ENCODE results near the gene FITM2. TPM values are rescaled to one million over a fixed set of nuclear protein-coding genes. Genes with fewer than 3 reads are reported as not detected.
A peak's percentile ranks its signal among the peaks of the same experiment; 100 is the strongest.

The FITM2 gene
- 7.2 and 8.1 TPM in 2 replicates for total RNA-seq (2022)
- Bru-seq, nascent RNA, result percentile 56 among the genes with signal in this experiment
- BruChase-seq, experiment 1, labeled RNA remaining after a 6-hour chase, result percentile 88 among the genes with signal in this experiment
- percentile 71 among the genes with signal in this experiment for BruChase-seq, experiment 2, labeled RNA remaining after a 2-hour chase
- long read RNA-seq, partial matches to known transcripts, result 0 of 1 reads
- long read RNA-seq, other reads (novel, unspliced or antisense), result 1 of 1 reads

GRCh38 chr20:44310664-44311639, at the start of gene FITM2:
TSS of gene FITM2 (minus strand) at chr20:44311202. CDS start at chr20:44311148, 54 bp downstream.
- no peaks in the 10 kb centered on the region for H3K27me3 Mint-ChIP-seq (ENCODE audit: insufficient read depth, unreplicated experiment)
- peaks cover 11% of the 10 kb centered on the region for H3K4me1 Mint-ChIP-seq (ENCODE audit: insufficient read depth, unreplicated experiment)
- ChIA-PET CTCF (interaction anchor here (0.6 to 16.6 kb wide), 80 partner anchors 9 to 1853 kb away, joined by 3 to 536 read pairs (median 4); partner anchors contain the start of genes GDAP1L1, JPH2 and TTPAL), POLR2A (interaction anchor here (0.6 to 4.6 kb wide), 21 partner anchors 9 to 720 kb away, joined by 3 to 63 read pairs (median 5); partner anchors contain the start of genes IFT52, OSER1 and TTPAL)
- TF ChIP-seq CTCF (IDR thresholded peaks at IDR 0.05; ENCODE audit: unreplicated experiment), result peak; percentile 90
- intact Hi-C loops (cut with micrococcal nuclease), result loop anchor here (1.0 to 5.0 kb wide), 4 partner anchors 76 to 194 kb away; no protein-coding TSS in a partner anchor
- peak; percentile 97 for DNase-seq (ENCODE audit: unreplicated experiment)
- peak within 1 kb of the TSS; percentile 96 for H3K4me3 Mint-ChIP-seq (ENCODE audit: unreplicated experiment)
- H3K36me3 Mint-ChIP-seq (ENCODE audit: insufficient read depth, unreplicated experiment), result peaks cover 9% of the 10 kb centered on the region
- no peaks in the 10 kb centered on the region for H3K9me3 Mint-ChIP-seq (ENCODE audit: unreplicated experiment)
- BruUV-seq (replicated peaks), result no TSS peak
- peak within 1 kb of the TSS; percentile 86 for H3K27ac Mint-ChIP-seq (ENCODE audit: low read depth, unreplicated experiment)

- Mint-ChIP-seq H3K36me3 (ENCODE audit: insufficient read depth, unreplicated experiment) (no peaks in the 10 kb centered on the region), H3K27ac (ENCODE audit: low read depth, unreplicated experiment) (no peak overlapping the region), H3K27me3 (ENCODE audit: insufficient read depth, unreplicated experiment) (peaks cover 23% of the 10 kb centered on the region), H3K4me1 (ENCODE audit: insufficient read depth, unreplicated experiment) (no peaks in the 10 kb centered on the region), H3K9me3 (ENCODE audit: unreplicated experiment) (no peaks in the 10 kb centered on the region), H3K4me3 (ENCODE audit: unreplicated experiment) (no peak overlapping the region)
- intact Hi-C loops (cut with micrococcal nuclease), result no loop called here
- BruUV-seq (replicated peaks), result no TSS peak
- no peak for DNase-seq (ENCODE audit: unreplicated experiment)
- TF ChIP-seq CTCF (IDR thresholded peaks at IDR 0.05; ENCODE audit: unreplicated experiment), result no peak
- ChIA-PET CTCF (interaction anchor here (0.8 kb wide), 1 partner anchor 23 kb away, joined by 4 read pairs; no protein-coding TSS in a partner anchor), POLR2A (interaction anchor here (0.6 to 1.1 kb wide), 5 partner anchors 11 to 101 kb away, joined by 3 to 4 read pairs (median 3); no protein-coding TSS in a partner anchor)
Observed at GRCh38 chr20:44360221-44360620, 49.2 kb upstream of the FITM2 start.

- no peak for TF ChIP-seq CTCF (IDR thresholded peaks at IDR 0.05; ENCODE audit: unreplicated experiment)
- Mint-ChIP-seq H3K9me3 (ENCODE audit: unreplicated experiment) (no peaks in the 10 kb centered on the region), H3K4me1 (ENCODE audit: insufficient read depth, unreplicated experiment) (no peaks in the 10 kb centered on the region), H3K4me3 (ENCODE audit: unreplicated experiment) (no peak overlapping the region), H3K27me3 (ENCODE audit: insufficient read depth, unreplicated experiment) (peaks cover 23% of the 10 kb centered on the region), H3K27ac (ENCODE audit: low read depth, unreplicated experiment) (no peak overlapping the region), H3K36me3 (ENCODE audit: insufficient read depth, unreplicated experiment) (no peaks in the 10 kb centered on the region)
- no TSS peak for BruUV-seq (replicated peaks)
- ChIA-PET CTCF (interaction anchor here (0.9 kb wide), 1 partner anchor 25 kb away, joined by 3 read pairs; no protein-coding TSS in a partner anchor), POLR2A (no interaction called here)
- intact Hi-C loops (cut with micrococcal nuclease), result no loop called here
- no peak for DNase-seq (ENCODE audit: unreplicated experiment)
Observed at GRCh38 chr20:44358776-44359175, 47.8 kb upstream of the FITM2 start.
